ENCODE data around the gene AFAP1. TPM values are rescaled to one million over a fixed set of nuclear protein-coding genes. Genes with fewer than 3 reads are reported as not detected.

AFAP1 gene
- total and polyA plus RNA-seq, 2 donors (not counting 3 experiments of a cell fraction or from before 2014, with no cell fraction given), result 32.3 to 103 TPM

- TF ChIP-seq FOS (IDR thresholded peaks at IDR 0.05; ENCODE audit: borderline replicate concordance, insufficient read depth, low read length), result no peak
- no peak for TF ChIP-seq MAX (IDR thresholded peaks at IDR 0.05; ENCODE audit: insufficient read depth, insufficient read length)
- no peak for TF ChIP-seq CTCF (IDR thresholded peaks at IDR 0.05; ENCODE audit: extremely low read depth in 1 of 2, insufficient read depth in 1 of 2, low read depth in 1 of 2, low read length in 2 of 2)
- no peak for TF ChIP-seq EZH2 (IDR thresholded peaks at IDR 0.05; ENCODE audit: borderline replicate concordance, low read depth, low read length, severe bottlenecking)
- TF ChIP-seq MYC (IDR thresholded peaks at IDR 0.05; ENCODE audit: low read depth, low read length), result no peak
- no peak for TF ChIP-seq POLR2AphosphoS5 (IDR thresholded peaks at IDR 0.05; ENCODE audit: insufficient read depth, low read depth, low read length)
- no peak for TF ChIP-seq JUN (IDR thresholded peaks at IDR 0.05; ENCODE audit: borderline replicate concordance, insufficient read depth, insufficient read length, low read depth)
- H3K79me2 ChIP-seq (ENCODE audit: control insufficient read depth, insufficient read depth, low read length), result no peaks in the 10 kb centered on the region
- no peaks in the 10 kb centered on the region for H3K27me3 ChIP-seq (ENCODE audit: control insufficient read depth in 2 of 2, insufficient read depth in 2 of 2, low read length in 2 of 2)
- H3K4me2 ChIP-seq (ENCODE audit: insufficient read depth, low read length), result no peak overlapping the region
- no peaks in the 10 kb centered on the region for H3K9me3 ChIP-seq (replicated peaks; ENCODE audit: control insufficient read depth, insufficient read depth, low read length)
- H3K4me3 ChIP-seq (replicated peaks in 1 of 3; ENCODE audit: insufficient read depth in 1 of 3, low read depth in 1 of 3, low read length in 3 of 3), result no peak overlapping the region
- DNase-seq (ENCODE audit: low read depth, low spot score), result no peak
- ChIA-PET CTCF (interaction anchor here (1.0 to 1.6 kb wide), 4 partner anchors 22 to 434 kb away, joined by 3 to 4 read pairs (median 3); no protein-coding TSS in a partner anchor), POLR2A (no interaction called here)
- no peak overlapping the region for H3K9ac ChIP-seq (replicated peaks; ENCODE audit: extremely low read depth, insufficient read depth, low read length)
- no TSS peak for BruUV-seq (replicated peaks)
- peaks cover 9% of the 10 kb centered on the region for H3K4me1 ChIP-seq (ENCODE audit: control insufficient read depth, extremely low read depth, insufficient read depth, low read length)
- no peak for FAIRE-seq
- H2AFZ ChIP-seq (ENCODE audit: low read depth, low read length), result no peak overlapping the region
- no peaks in the 10 kb centered on the region for H4K20me1 ChIP-seq (replicated peaks; ENCODE audit: control insufficient read depth, extremely low read depth, insufficient read depth, low read length)
- dilution Hi-C loops (cut with MboI; ENCODE audit: extremely low pct_ligation_motif_present, low sequenced_read_pairs) (no loop called here), intact Hi-C loops (cut with micrococcal nuclease) (no loop called here)
- H3K27ac ChIP-seq (ENCODE audit: insufficient read depth, low read depth, low read length), result no peak overlapping the region
- no peaks in the 10 kb centered on the region for H3K9me1 ChIP-seq (replicated peaks; ENCODE audit: control insufficient read depth, extremely low read depth, insufficient read depth, low read length)
- H3K36me3 ChIP-seq (ENCODE audit: control insufficient read depth in 2 of 2, extremely low read depth in 1 of 2, insufficient read depth in 2 of 2, low read length in 2 of 2), result peaks cover 11 to 30% of the 10 kb centered on the region in 2 experiments
Observed at GRCh38 chr4:7758476-7758875, 181.2 kb downstream of the AFAP1 start.
